DLD1 (cell line): ENCODE results near the gene UBAP2.

Experiments used
- in situ Hi-C: cut with HindIII; loops from 2 replicates; pipeline ENCODE4 v1.10.0; 2017; ENCODE audit warnings: low sequenced_read_pairs

The UBAP2 gene

GRCh38 chr9:34048727-34049629 is at the start of gene UBAP2:
UBAP2 (minus strand) TSS chr9:34048887; CDS start chr9:34017148, 31,739 bp downstream.
- in situ Hi-C loops: no loop called here

DNA sequence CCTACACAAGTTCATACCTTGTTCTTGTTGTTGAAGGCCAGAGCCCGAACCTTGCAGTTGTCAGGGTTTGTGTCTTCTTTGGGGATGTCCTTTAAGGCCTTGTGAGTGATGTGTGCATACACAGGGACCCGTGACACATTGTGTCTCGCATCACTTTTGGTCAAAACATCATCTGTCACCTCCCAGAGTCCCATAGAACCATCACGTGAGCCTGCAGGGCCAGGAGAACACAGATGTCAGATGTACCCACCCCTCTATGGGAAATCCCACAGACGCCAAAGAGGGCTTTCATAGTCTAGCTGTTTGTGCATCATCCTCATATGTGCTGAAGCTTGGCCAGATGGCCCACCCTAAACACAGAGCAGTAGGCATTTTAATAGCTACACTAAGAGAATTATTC is 49.6 kb upstream of the UBAP2 start:
- in situ Hi-C loops: no loop called here

- in situ Hi-C loops: no loop called here
Measured at GRCh38 chr9:34097865-34098264, 49.2 kb upstream of the UBAP2 start.

DNA sequence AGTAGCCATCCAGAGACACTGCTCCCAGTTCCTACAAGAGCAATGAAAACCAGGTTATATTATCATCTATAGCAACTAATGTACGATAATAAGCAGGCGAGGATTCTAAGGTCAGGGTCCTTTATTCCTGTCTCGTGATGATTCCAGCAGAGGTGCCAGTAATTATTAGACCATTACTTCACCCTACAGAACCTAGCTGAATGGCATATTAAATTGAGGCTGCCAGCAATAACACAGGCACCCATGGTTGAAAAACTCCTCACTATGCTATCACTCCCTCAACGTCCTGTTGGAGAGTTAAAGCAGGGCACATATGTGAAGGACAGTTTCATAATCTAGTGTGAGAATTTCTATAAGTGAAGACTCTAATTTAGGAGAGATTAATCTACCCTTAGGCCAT is 48.1 kb upstream of the UBAP2 start:
- in situ Hi-C loops: no loop called here

- in situ Hi-C loops: no loop called here
Measured at GRCh38 chr9:34093578-34093977, 44.9 kb upstream of the UBAP2 start.

DNA sequence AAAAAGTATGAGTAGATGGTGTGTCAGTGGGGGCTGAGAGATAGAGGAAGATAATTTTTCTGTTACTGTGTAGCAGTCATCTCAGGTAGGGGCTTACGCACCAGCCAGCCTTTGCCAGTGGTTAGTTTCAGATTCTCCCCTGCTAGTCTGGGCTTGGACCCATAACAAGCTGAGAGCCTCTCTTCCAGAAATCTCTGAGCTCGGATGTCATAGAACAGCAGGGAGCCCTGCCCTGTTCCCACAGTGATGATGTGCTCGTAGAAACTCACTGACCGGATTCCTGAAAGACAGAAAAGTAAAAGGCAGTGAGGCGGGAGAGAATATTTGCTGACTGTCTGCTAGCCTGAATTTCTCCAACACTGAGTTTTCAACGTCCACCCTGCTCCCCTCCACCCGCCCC is 40.6 kb upstream of the UBAP2 start:
- in situ Hi-C loops: no loop called here

GRCh38 chr9:34087370-34087769 is 38.7 kb upstream of the UBAP2 start:
- in situ Hi-C loops: no loop called here

DNA sequence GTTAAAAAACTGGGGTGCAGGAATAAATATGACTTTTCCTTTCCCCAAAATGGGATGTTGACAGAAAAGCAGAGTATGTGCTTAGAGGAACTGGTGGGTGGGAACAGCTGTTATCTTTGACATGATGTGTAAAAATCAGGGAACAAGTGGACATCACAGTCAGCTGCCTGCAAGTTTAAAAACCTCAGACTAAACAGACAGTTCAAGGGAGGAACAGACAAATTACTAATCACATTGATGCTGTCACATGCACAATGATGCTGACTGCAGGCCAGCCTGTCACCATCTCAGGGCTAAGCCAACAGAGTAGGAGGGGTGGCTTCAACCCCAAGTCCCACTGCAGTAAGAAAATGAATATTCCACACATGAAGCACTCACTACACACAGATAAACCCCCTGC is 38.2 kb upstream of the UBAP2 start:
- in situ Hi-C loops: no loop called here

- in situ Hi-C loops: no loop called here
Measured at GRCh38 chr9:34085581-34086500, 37.2 kb upstream of the UBAP2 start.

DNA sequence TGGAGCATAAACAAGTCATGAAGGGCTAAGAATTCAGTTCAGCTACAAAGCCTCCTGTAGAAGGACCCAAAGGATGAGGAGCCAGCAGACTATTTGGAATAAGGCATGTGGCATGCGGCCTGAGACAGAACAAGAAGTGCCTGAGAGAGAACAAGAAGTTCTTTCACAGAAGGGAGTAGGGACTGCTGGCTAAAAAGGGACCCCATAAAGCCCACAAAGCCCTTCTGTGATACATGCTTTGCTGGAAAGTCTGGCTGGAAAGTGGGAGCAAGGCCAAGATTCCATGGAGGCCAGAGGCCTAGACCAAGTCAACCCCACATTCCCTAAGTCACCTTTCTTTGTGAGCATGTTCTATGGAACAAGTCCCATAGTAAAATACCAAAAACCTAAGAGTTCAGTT is 35.9 kb upstream of the UBAP2 start:
- in situ Hi-C loops: no loop called here

DNA sequence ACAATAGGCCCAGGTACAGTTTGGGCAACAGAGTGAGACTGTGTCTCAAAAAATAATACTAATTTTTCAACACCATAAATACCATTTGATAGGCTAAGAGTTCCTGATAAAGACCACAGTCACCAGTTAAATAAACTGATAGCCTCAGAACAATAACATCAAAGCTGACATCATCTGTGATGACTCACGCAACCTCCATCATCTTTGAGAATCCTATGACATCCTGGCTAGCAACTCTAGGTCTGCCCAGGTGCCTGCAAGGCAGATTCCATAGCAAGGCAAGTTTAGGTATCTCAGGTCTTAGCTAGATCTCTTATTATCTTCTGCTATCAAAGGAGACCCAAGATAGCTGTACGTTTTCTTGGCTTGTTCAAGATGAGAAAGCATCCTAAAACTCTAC is 30.5 kb upstream of the UBAP2 start:
- in situ Hi-C loops: no loop called here

DNA sequence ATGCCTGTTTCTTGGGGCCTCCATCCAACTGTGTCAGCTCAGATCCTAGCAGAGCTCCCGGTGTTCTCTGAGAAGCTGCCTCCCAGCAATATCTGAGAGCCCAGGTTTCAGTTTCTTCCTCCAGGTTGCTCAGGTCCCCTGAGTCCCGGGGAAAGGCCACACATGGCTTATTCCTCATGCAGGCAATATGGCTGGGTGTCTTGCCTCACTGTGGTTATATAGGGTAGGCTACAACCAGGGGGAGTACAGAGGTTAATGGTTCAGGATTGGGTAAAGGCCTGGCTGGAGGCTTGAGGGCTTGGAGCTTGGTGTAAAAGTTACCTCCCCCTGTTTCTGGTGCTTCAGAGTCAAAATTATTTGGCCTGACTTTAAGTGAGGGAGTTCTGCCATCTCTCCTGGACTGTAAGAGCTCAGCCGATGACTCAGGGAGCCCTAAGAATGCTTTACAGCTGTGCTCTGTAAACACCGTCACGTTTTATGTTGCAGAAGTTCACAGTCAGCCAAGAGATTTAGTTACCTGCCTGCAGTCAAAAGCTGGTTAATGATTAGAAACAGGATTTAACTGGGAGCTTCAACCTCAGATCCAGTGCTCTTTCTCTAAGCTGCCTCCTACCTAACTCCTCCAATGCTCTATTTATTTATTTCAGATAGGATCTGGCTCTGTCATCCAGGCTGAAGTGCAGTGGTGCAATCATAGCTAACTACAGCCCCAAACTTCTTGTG is 24.3 kb upstream of the UBAP2 start:
- in situ Hi-C loops: no loop called here

- in situ Hi-C loops: no loop called here
Measured at GRCh38 chr9:34072410-34072809, 23.7 kb upstream of the UBAP2 start.

- in situ Hi-C loops: no loop called here
Measured at GRCh38 chr9:34070606-34071324, 22.1 kb upstream of the UBAP2 start.

GRCh38 chr9:34069831-34070230 is 21.1 kb upstream of the UBAP2 start:
- in situ Hi-C loops: no loop called here

- in situ Hi-C loops: no loop called here
Measured at GRCh38 chr9:34065541-34065940, 16.9 kb upstream of the UBAP2 start.

GRCh38 chr9:34059954-34060353 is 11.3 kb upstream of the UBAP2 start:
- in situ Hi-C loops: no loop called here

DNA sequence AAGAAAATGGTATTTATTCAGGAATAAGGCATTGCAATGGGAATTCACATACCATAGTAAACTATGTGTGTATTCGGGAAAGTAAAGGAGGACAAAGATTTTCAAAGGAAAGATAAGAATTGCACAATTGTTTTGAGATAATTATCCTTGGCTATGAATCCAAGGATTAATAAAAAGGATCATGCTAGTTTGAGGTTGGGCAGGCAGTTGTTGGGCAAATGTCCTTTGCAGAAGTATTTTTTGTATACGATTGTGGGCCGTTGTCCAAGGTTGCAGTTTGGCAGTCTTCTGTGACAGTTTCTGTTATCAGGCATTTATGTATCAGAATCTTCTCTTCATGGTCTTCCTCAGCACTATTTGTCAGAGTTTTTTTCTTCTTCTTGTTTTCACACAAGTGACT is 10.6 kb upstream of the UBAP2 start:
- in situ Hi-C loops: no loop called here

GRCh38 chr9:34049630-34050384 is 1.1 kb upstream of the UBAP2 start:
- in situ Hi-C loops: no loop called here
